HG03442 (cell line): ENCODE data around the gene RABL6.
"Not testable (repeated sequence)": the region's sequence is repeated elsewhere in the genome, so short reads cannot be mapped to it uniquely, and the experiment has no call there.

Experiments used
- ATAC-seq: cut with Tn5 transposase; IDR thresholded peaks from one replicate; pipeline ENCODE4 v1.9.1; 2021; ENCODE audit warnings: mild to moderate bottlenecking, moderate library complexity; ENCODE audit not compliant: unreplicated experiment

The RABL6 gene

GRCh38 chr9:136856079-136856476 lies 48.3 kb downstream of the RABL6 start:
- ATAC-seq: no peak

- ATAC-seq: no peak
Measured at GRCh38 chr9:136856541-136857141, 48.9 kb downstream of the RABL6 start.

- no peak for ATAC-seq
Measured at GRCh38 chr9:136857166-136857565, 49.4 kb downstream of the RABL6 start.

- ATAC-seq: no peak
Measured at GRCh38 chr9:136857581-136858412, 50.0 kb downstream of the RABL6 start.

GRCh38 chr9:136858452-136858843 lies 50.7 kb downstream of the RABL6 start:
- no peak for ATAC-seq

- ATAC-seq: no peak
Measured at GRCh38 chr9:136858844-136859757, 51.4 kb downstream of the RABL6 start.

GRCh38 chr9:136860529-136860928 lies 52.8 kb downstream of the RABL6 start:
- no peak for ATAC-seq

GRCh38 chr9:136860933-136861873 lies 53.5 kb downstream of the RABL6 start:
- ATAC-seq: no peak

GRCh38 chr9:136861874-136862457 lies 54.2 kb downstream of the RABL6 start:
- no peak for ATAC-seq

- no peak for ATAC-seq
Measured at GRCh38 chr9:136862849-136863622, 55.3 kb downstream of the RABL6 start.

GRCh38 chr9:136863623-136864273 lies 56.0 kb downstream of the RABL6 start:
- ATAC-seq: no peak

- ATAC-seq: no peak
Measured at GRCh38 chr9:136865041-136865767, 57.5 kb downstream of the RABL6 start.

- ATAC-seq: no peak
Measured at GRCh38 chr9:136865768-136866103, 58.0 kb downstream of the RABL6 start.

GRCh38 chr9:136866898-136867421 lies 59.2 kb downstream of the RABL6 start:
- not testable (repeated sequence) for ATAC-seq

GRCh38 chr9:136867480-136867879 lies 59.7 kb downstream of the RABL6 start:
- no peak for ATAC-seq

GRCh38 chr9:136867917-136868316 lies 60.2 kb downstream of the RABL6 start:
- ATAC-seq: no peak

- ATAC-seq: no peak
Measured at GRCh38 chr9:136868644-136869043, 60.9 kb downstream of the RABL6 start.

- ATAC-seq: not testable (repeated sequence)
Measured at GRCh38 chr9:136869611-136870010, 61.9 kb downstream of the RABL6 start.
